Hepatocyte (in vitro differentiated cells): ENCODE measurements around the gene KCNJ12.

Experiments used
- EZH2 ChIP-seq: fragments of 200-600 bp; sonication (generic); IDR thresholded peaks from 2 replicates; pipeline ENCODE4 v1.6.1; 2016; ENCODE audit warnings: antibody characterized with exemption, mild to moderate bottlenecking, borderline replicate concordance
- EZH2phosphoT487 ChIP-seq: fragments of 200-600 bp; sonication (generic); IDR thresholded peaks from one replicate; pipeline ENCODE4 v1.6.1; 2018; ENCODE audit warnings: antibody characterized with exemption, mild to moderate bottlenecking, low read depth, moderate library complexity; ENCODE audit not compliant: unreplicated experiment, severe bottlenecking
- TF ChIP-seq, protein P1 (sequence below): fragments of 200-600 bp; sonication (generic); IDR thresholded peaks from 2 replicates; pipeline ENCODE4 v1.5.1; 2016; ENCODE audit warnings: antibody characterized with exemption, mild to moderate bottlenecking; ENCODE audit not compliant: poor library complexity

DNA sequence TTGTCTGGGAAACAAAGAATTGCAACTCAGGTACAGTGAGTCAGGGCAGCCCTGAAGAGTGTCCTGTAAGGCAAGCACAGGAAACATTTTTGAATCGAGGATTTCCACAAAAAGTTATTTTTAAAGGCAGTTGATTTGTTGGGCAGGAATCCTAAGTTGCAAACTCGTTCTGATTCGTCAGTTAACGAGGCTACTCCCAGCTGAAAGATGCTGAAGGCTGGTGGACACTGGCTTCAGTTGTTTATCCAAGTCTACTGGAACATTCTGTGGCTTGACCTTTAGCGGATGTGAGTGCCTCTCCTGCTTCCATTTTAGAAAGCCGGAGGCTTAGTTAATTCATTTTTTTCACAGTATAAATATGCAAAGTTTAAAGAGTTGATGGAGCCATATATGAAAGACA lies 84.2 kb downstream of the KCNJ12 start:
- TF ChIP-seq, protein P1, sequence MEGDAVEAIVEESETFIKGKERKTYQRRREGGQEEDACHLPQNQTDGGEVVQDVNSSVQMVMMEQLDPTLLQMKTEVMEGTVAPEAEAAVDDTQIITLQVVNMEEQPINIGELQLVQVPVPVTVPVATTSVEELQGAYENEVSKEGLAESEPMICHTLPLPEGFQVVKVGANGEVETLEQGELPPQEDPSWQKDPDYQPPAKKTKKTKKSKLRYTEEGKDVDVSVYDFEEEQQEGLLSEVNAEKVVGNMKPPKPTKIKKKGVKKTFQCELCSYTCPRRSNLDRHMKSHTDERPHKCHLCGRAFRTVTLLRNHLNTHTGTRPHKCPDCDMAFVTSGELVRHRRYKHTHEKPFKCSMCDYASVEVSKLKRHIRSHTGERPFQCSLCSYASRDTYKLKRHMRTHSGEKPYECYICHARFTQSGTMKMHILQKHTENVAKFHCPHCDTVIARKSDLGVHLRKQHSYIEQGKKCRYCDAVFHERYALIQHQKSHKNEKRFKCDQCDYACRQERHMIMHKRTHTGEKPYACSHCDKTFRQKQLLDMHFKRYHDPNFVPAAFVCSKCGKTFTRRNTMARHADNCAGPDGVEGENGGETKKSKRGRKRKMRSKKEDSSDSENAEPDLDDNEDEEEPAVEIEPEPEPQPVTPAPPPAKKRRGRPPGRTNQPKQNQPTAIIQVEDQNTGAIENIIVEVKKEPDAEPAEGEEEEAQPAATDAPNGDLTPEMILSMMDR, result no peak
- TF ChIP-seq EZH2 (no peak), EZH2phosphoT487 (no peak)
